H1 (cell line): ENCODE data around the gene SPTBN1. TPM values are rescaled to one million over a fixed set of nuclear protein-coding genes. Genes with fewer than 3 reads are reported as not detected.

Experiments used
- CHD7 ChIP-seq: fragments of 300-600 bp; sonication (generic); IDR thresholded peaks from 2 replicates; pipeline ENCODE4 v1.7.1; 2012; ENCODE audit warnings: low read length, moderate library complexity, mild to moderate bottlenecking, inconsistent platforms; ENCODE audit not compliant: insufficient replicate concordance
- CTCF ChIP-seq, 3 experiments: IDR thresholded peaks; 1 replicate in 2 of 3; 2 replicates in 1 of 3; pipeline versions ENCODE4 v1.5.1 to v1.6.1; 2011; ENCODE audit warnings: low read length in 3 of 3, mild to moderate bottlenecking in 3 of 3, inconsistent platforms in 2 of 3, low read depth in 1 of 3, moderate library complexity in 1 of 3; ENCODE audit not compliant: insufficient read depth in 1 of 3; ENCODE audit errors: control extremely low read depth in 1 of 3
- TAF7 ChIP-seq: optimal IDR thresholded peaks from 2 replicates; pipeline ENCODE3; 2011; ENCODE audit warnings: low read depth, mild to moderate bottlenecking, inconsistent platforms, low read length, moderate library complexity, borderline replicate concordance
- polyA plus RNA-seq, 7 experiments: library from polyadenylated mRNA; depleted of rRNA in 3 of 7; stranded (reverse) in 5 of 7; unstranded in 2 of 7; fragments of >200 nt in 5 of 7; fragments of 200-250 nt in 2 of 7; gene quantifications; 1 replicate in 5 of 7; 2 replicates in 1 of 7; 4 replicates in 1 of 7; pipeline versions ENCODE4 v1.2.1 to v1.2.3, GENCODE V29; 2011 to 2013; ENCODE audit warnings: missing spikeins in 2 of 7, mixed read lengths in 2 of 7
- total RNA-seq: library from RNA; stranded (reverse); fragmentation: NEBNext Ultra II Directional; extraction: Animal tissue kit (Norgen Biotek cat#: 25700); gene quantifications from 2 replicates; pipeline ENCODE4 v1.2.1, GENCODE V29; 2021

SPTBN1 gene
- total and polyA plus RNA-seq, 2 of the 8 experiments (the other 6 are each of a cell fraction or from before 2014, with no cell fraction given) = 31.8 to 180 TPM

GRCh38 chr2:54524226-54524991 lies 68.3 kb downstream of the SPTBN1 start (continued):
- TF ChIP-seq CHD7 (no peak), CTCF (IDR thresholded peaks at IDR 0.05; ENCODE audit: control extremely low read depth in 1 of 3, insufficient read depth in 1 of 3, low read depth in 1 of 3, low read length in 3 of 3) (no peak), TAF7 (no peak)
- TF ChIP-seq, all 59 proteins: peak for 0
